HCT116 (cell line): ENCODE measurements around the gene ASB7. TPM values are rescaled to one million over a fixed set of nuclear protein-coding genes. Genes with fewer than 3 reads are reported as not detected.
"Not testable (repeated sequence)": the region's sequence is repeated elsewhere in the genome, so short reads cannot be mapped to it uniquely, and the experiment has no call there.

ENCODE experiments used
- ATAC-seq: fragments of 200-7000 bp; cut with Tn5 transposase; 2 replicates; pipeline ENCODE4 v1.9.1; 2020; ENCODE audit warnings: mild to moderate bottlenecking, moderate library complexity
- BruUV-seq: library from RNA; stranded (reverse); fragments of 400-500 nt; replicated peaks from 2 replicates; lab custom pipeline; 2021; lab: Mats Ljungman, UMichigan
- CTCF ChIA-PET: fragments of 300-600 bp; sonication (Branson Sonifier 250); formaldehyde crosslinking; loops from one replicate; lab custom pipeline; 2021; ENCODE audit warnings: antibody characterized with exemption; lab: Charles Lee
- POLR2A ChIA-PET: fragments of 300-600, 350-600 bp; sonication (Branson Sonifier 250); formaldehyde crosslinking; loops from one replicate; lab custom pipeline; 2021; ENCODE audit warnings: antibody characterized with exemption; lab: Charles Lee
- RAD21 ChIA-PET, 2 experiments: fragments of 300-600 bp; sonication (Branson Sonifier 250); formaldehyde crosslinking; loops; one replicate each; lab custom pipeline; 2023; ENCODE audit warnings: low total read pairs in 2 of 2; ENCODE audit not compliant: uncharacterized antibody in 2 of 2, unreplicated experiment in 2 of 2, low non-redundant PET in 1 of 2; lab: Charles Lee
- DNase-seq: peaks from one replicate; pipeline ENCODE4 v3.0.0-alpha.2; 2010; ENCODE audit warnings: low read depth, low spot score
- H2AFZ ChIP-seq: fragments of 200-600 bp; shearing (Covaris generic), sonication (generic); 2 replicates; pipeline ENCODE4 v1.6.1; 2017; ENCODE audit warnings: low read depth, mixed run types, mixed read lengths, antibody characterized with exemption, low read length; ENCODE audit not compliant: poor library complexity, severe bottlenecking
- H3K27ac ChIP-seq: 2 replicates; pipeline ENCODE4 v1.5.1; 2012; ENCODE audit warnings: low read depth, low read length
- H3K27me3 ChIP-seq: fragments of 200-600 bp; sonication (generic); 2 replicates; pipeline ENCODE4 v1.6.1; 2016; ENCODE audit warnings: mixed run types, low read length, mixed read lengths; ENCODE audit not compliant: insufficient read depth
- H3K36me3 ChIP-seq, 2 experiments: fragments of 200-500 bp in 1 of 2; fragments of 200-600 bp in 1 of 2; sonication (Bioruptor generic) in 1 of 2; sonication (generic) in 1 of 2; 2 replicates each; pipeline versions ENCODE4 v1.5.1 to v1.6.1; 2014 to 2016; ENCODE audit warnings: low read length in 2 of 2, inconsistent platforms in 1 of 2, mixed read lengths in 1 of 2, mixed run types in 1 of 2; ENCODE audit not compliant: insufficient read depth in 2 of 2, control insufficient read depth in 1 of 2
- H3K4me1 ChIP-seq, 2 experiments: fragments of 200-600 bp in 1 of 2; sonication (generic) in 1 of 2; 2 replicates each; pipeline versions ENCODE4 v1.5.1 to v1.6.1; 2012 to 2017; ENCODE audit warnings: low read length in 2 of 2, inconsistent platforms in 1 of 2, mild to moderate bottlenecking in 1 of 2, mixed read lengths in 1 of 2, mixed run types in 1 of 2, moderate library complexity in 1 of 2; ENCODE audit not compliant: insufficient read depth in 2 of 2, control insufficient read depth in 1 of 2
- H3K4me2 ChIP-seq: fragments of 200-600 bp; sonication (generic); 2 replicates; pipeline ENCODE4 v1.6.1; 2017; ENCODE audit warnings: mixed run types, low read length, mixed read lengths
- H3K4me3 ChIP-seq, 2 experiments: fragments of 200-600 bp in 1 of 2; sonication (generic) in 1 of 2; replicated peaks in 1 of 2; 2 replicates each; pipeline ENCODE4 v1.5.1; 2011 to 2016; ENCODE audit warnings: low read length in 2 of 2, control low read depth in 1 of 2, low read depth in 1 of 2, mild to moderate bottlenecking in 1 of 2, mixed read lengths in 1 of 2, mixed run types in 1 of 2
- H3K79me2 ChIP-seq: fragments of 200-600 bp; sonication (generic); 2 replicates; pipeline ENCODE4 v1.6.1; 2017; ENCODE audit warnings: mild to moderate bottlenecking, mixed run types, low read length, moderate library complexity, mixed read lengths; ENCODE audit not compliant: insufficient read depth
- H3K9ac ChIP-seq: fragments of 200-600 bp; sonication (generic); 2 replicates; pipeline ENCODE4 v1.6.1; 2016; ENCODE audit warnings: low read length, mixed read lengths
- H3K9me2 ChIP-seq: fragments of 200-600 bp; sonication (generic), shearing (Covaris generic); 2 replicates; pipeline ENCODE4 v1.6.1; 2017; ENCODE audit warnings: mixed run types, mild to moderate bottlenecking, moderate library complexity; ENCODE audit not compliant: insufficient read depth
- H3K9me3 ChIP-seq, 2 experiments: fragments of 200-500 bp in 1 of 2; fragments of 200-600 bp in 1 of 2; sonication (Bioruptor generic) in 1 of 2; sonication (generic) in 1 of 2; 2 replicates each; pipeline ENCODE4 v1.6.1; 2014 to 2017; ENCODE audit warnings: low read length in 2 of 2, mixed read lengths in 2 of 2, inconsistent platforms in 1 of 2, low read depth in 1 of 2, mild to moderate bottlenecking in 1 of 2, mixed run types in 1 of 2, moderate library complexity in 1 of 2; ENCODE audit not compliant: control insufficient read depth in 1 of 2, insufficient read depth in 1 of 2
- H4K20me1 ChIP-seq: fragments of 200-600 bp; sonication (generic), shearing (Covaris generic); 2 replicates; pipeline ENCODE4 v1.6.1; 2017; ENCODE audit warnings: mixed run types, mild to moderate bottlenecking, moderate library complexity; ENCODE audit not compliant: insufficient read depth
- CBX3 ChIP-seq: IDR thresholded peaks from 2 replicates; pipeline ENCODE4 v1.6.1; 2012; ENCODE audit warnings: low read depth
- POLR2A ChIP-seq: IDR thresholded peaks from 2 replicates; pipeline ENCODE4 v1.7.0; 2011; ENCODE audit warnings: borderline replicate concordance; ENCODE audit not compliant: insufficient read depth, insufficient read length; ENCODE audit errors: extremely low read depth
- intact Hi-C: fragments of 100-400 bp; cut with micrococcal nuclease; formaldehyde crosslinking; loops from 2 replicates; pipeline ENCODE4 v1.10.0; 2022
- total RNA-seq: library from RNA; stranded (reverse); gene quantifications from one replicate; pipeline ENCODE4 v1.2.1, GENCODE V29; 2021; ENCODE audit not compliant: unreplicated experiment
- TF ChIP-seq, protein P1 (sequence below), 3 experiments: fragments of 200-600 bp in 1 of 3; sonication (generic) in 1 of 3; IDR thresholded peaks in 2 of 3; conservative IDR thresholded peaks in 1 of 3; 2 replicates each; pipeline ENCODE4 v1.5.1; 2012 to 2017; ENCODE audit warnings: low read depth in 2 of 3, low read length in 2 of 3, antibody characterized with exemption in 1 of 3, borderline replicate concordance in 1 of 3, control low read depth in 1 of 3, mild to moderate bottlenecking in 1 of 3, mixed read lengths in 1 of 3, mixed run types in 1 of 3, moderate library complexity in 1 of 3; ENCODE audit not compliant: insufficient read depth in 1 of 3
- TF ChIP-seq, protein P2 (sequence below): IDR thresholded peaks from 2 replicates; pipeline ENCODE4 v1.6.1; 2012

ASB7 gene
- total RNA-seq, 1 experiment from 2014 or later = 16.6 TPM

DNA sequence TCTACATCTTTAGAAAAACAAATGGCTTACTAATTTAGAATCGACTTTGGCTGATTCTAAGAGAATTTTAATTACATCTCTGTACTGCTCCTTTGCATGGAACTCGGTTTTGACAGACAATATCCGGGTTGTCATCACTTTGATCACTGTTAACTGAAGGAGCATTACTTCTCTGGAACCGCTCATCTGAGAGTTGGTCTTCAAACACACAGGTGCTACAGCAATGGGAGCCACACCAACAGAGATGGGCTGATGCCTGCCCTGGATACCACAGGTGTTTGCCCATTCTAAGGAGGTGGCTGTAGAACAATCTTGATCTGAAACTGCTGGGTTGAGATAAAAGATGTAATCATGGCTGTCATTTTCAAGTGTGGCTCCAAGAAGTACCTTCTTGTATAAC lies 22.0 kb upstream of the ASB7 start:
- peaks cover 26% of the 10 kb centered on the region for H3K79me2 ChIP-seq
- H3K9me3 ChIP-seq = no peaks in the 10 kb centered on the region
- intact Hi-C loops = no loop called here
- H3K4me1 ChIP-seq = no peaks in the 10 kb centered on the region
- H3K9ac ChIP-seq = no peak overlapping the region
- H4K20me1 ChIP-seq = no peaks in the 10 kb centered on the region
- DNase-seq = no peak
- no peaks in the 10 kb centered on the region for H3K36me3 ChIP-seq
- no peak for ATAC-seq
- H3K27ac ChIP-seq = no peak overlapping the region
- CTCF ChIA-PET = no interaction called here
- RAD21 ChIA-PET = no interaction called here
- H3K4me2 ChIP-seq = no peak overlapping the region
- H3K4me3 ChIP-seq = no peak overlapping the region
- no peaks in the 10 kb centered on the region for H3K27me3 ChIP-seq
- POLR2A ChIA-PET = no interaction called here
- H3K9me2 ChIP-seq = no peaks in the 10 kb centered on the region
- TF ChIP-seq, protein P1, sequence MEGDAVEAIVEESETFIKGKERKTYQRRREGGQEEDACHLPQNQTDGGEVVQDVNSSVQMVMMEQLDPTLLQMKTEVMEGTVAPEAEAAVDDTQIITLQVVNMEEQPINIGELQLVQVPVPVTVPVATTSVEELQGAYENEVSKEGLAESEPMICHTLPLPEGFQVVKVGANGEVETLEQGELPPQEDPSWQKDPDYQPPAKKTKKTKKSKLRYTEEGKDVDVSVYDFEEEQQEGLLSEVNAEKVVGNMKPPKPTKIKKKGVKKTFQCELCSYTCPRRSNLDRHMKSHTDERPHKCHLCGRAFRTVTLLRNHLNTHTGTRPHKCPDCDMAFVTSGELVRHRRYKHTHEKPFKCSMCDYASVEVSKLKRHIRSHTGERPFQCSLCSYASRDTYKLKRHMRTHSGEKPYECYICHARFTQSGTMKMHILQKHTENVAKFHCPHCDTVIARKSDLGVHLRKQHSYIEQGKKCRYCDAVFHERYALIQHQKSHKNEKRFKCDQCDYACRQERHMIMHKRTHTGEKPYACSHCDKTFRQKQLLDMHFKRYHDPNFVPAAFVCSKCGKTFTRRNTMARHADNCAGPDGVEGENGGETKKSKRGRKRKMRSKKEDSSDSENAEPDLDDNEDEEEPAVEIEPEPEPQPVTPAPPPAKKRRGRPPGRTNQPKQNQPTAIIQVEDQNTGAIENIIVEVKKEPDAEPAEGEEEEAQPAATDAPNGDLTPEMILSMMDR (IDR thresholded peaks at IDR 0.05 in 2 of 3, conservative IDR thresholded peaks at IDR 0.05 in 1 of 3; ENCODE audit: borderline replicate concordance in 1 of 3, insufficient read depth in 1 of 3, low read depth in 2 of 3, low read length in 2 of 3) = no peak
- TF ChIP-seq, protein P2, sequence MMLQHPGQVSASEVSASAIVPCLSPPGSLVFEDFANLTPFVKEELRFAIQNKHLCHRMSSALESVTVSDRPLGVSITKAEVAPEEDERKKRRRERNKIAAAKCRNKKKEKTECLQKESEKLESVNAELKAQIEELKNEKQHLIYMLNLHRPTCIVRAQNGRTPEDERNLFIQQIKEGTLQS = no peak
- no TSS peak for BruUV-seq
- no peak overlapping the region for H2AFZ ChIP-seq

DNA sequence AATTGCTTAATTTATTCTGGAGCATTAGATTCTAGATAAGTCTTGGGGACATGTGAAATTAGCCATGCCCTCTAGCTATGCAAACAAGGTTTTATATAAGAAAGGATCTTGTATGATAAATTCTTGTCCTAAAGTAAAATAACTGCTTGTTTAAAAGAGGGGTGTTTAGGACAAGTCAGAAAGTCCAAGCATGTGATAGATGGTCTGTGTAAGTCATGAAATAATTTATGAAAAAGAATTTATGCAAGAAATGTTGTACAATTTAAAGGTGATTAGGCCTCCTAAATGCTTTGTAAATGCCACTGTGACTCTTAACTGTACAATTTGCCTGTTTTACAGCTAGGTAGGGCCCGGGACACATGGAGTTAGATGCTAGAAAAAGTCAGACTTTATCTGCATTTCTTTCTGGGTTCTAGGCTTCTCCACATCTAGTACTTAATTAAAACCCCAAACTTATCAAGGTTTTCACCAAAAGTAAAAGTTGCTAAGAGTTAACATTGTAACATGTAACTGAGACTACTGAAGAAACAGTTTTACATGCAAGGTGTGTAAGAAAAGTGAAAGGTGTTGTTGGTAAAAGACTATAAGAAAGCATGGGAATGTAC lies 13.6 kb upstream of the ASB7 start:
- Histone ChIP-seq H3K9ac (no peak overlapping the region), H3K9me3 (peaks cover 14 to 18% of the 10 kb centered on the region in 2 experiments; a peak in 3 of 4 replicates), H3K4me2 (no peak overlapping the region), H2AFZ (no peak overlapping the region), H3K9me2 (no peaks in the 10 kb centered on the region), H3K4me1 (no peaks in the 10 kb centered on the region), H4K20me1 (0 out of 2 replicates have a peak, but pooled peaks cover 3% of the 10 kb centered on the region), H3K36me3 (no peaks in the 10 kb centered on the region), H3K4me3 (no peak overlapping the region), H3K79me2 (peaks cover 84% of the 10 kb centered on the region), H3K27ac (no peak overlapping the region), H3K27me3 (no peaks in the 10 kb centered on the region)
- ATAC-seq (no peak), DNase-seq (no peak)
- RAD21 ChIA-PET = no interaction called here
- no TSS peak for BruUV-seq
- intact Hi-C loops = no loop called here
- TF ChIP-seq POLR2A (no peak), CBX3 (peak; percentile 47; the same call in 1 of the 2 replicates)
- POLR2A ChIA-PET = no interaction called here
- CTCF ChIA-PET = no interaction called here

DNA sequence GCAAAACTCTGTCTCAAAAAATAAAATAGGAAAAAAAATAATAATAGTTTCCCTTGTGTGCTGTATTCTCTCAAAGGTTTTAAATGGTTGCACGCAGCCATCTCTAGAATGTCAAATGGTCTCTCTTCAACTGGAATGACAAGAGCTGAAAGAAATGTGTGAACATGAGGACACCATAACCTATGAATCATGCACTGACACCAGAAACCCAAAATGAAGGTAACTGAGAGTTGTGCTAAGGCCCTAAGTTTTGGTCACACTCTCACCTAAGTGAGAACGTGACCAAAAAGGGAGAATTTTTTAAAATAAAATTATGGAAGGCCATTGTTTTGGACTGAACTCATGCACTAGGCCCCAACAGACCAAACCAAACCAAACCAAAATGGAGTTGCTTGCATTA lies 11.2 kb upstream of the ASB7 start:
- H3K4me2 ChIP-seq, CTCF ChIA-PET, H2AFZ ChIP-seq, H3K4me3 ChIP-seq, H4K20me1 ChIP-seq, H3K27me3 ChIP-seq, DNase-seq, H3K36me3 ChIP-seq, H3K9me2 ChIP-seq, intact Hi-C loops, BruUV-seq, H3K9ac ChIP-seq, POLR2A ChIA-PET, RAD21 ChIA-PET, H3K4me1 ChIP-seq, ATAC-seq, H3K27ac ChIP-seq: not testable (repeated sequence)
- H3K79me2 ChIP-seq = peaks cover 89% of the 10 kb centered on the region
- peaks cover 14 to 18% of the 10 kb centered on the region in 2 experiments; a peak in 3 of 4 replicates for H3K9me3 ChIP-seq
